K562 (cell line): ENCODE results near the gene TBX10. TPM values are rescaled to one million over a fixed set of nuclear protein-coding genes. Genes with fewer than 3 reads are reported as not detected.

Experiments used
- CBFB ChIP-seq: sonication (generic); formaldehyde crosslinking; IDR thresholded peaks from 2 replicates; pipeline ENCODE4 v1.4.0; 2020; ENCODE audit warnings: mild to moderate bottlenecking, missing genetic modification reagents
- ETV6 ChIP-seq, 3 experiments: fragments of 150-350 bp in 1 of 3; sonication (generic) in 1 of 3; formaldehyde crosslinking in 1 of 3; IDR thresholded peaks; 2 replicates each; pipeline versions ENCODE4 v1.6.1 to v1.8.0; 2014 to 2022; ENCODE audit warnings: borderline replicate concordance in 2 of 3, low read depth in 2 of 3, antibody characterized with exemption in 1 of 3, low read length in 1 of 3, mild to moderate bottlenecking in 1 of 3, missing genetic modification reagents in 1 of 3
- MAX ChIP-seq: sonication (generic); formaldehyde crosslinking; IDR thresholded peaks from 2 replicates; pipeline ENCODE4 v1.9.0; 2022; ENCODE audit warnings: mild to moderate bottlenecking, missing genetic modification reagents
- PBX2 ChIP-seq, 2 experiments: IDR thresholded peaks in 1 of 2; conservative IDR thresholded peaks in 1 of 2; 2 replicates each; pipeline ENCODE4 v1.6.1; 2016; ENCODE audit warnings: low read depth in 2 of 2, mild to moderate bottlenecking in 1 of 2, missing compliant biosample characterization in 1 of 2, missing genetic modification characterization in 1 of 2, moderate library complexity in 1 of 2
- PRMT5 ChIP-seq: sonication (generic); formaldehyde crosslinking; IDR thresholded peaks from 2 replicates; pipeline ENCODE4 v1.5.0; 2020; ENCODE audit warnings: missing genetic modification reagents
- PYGO2 ChIP-seq: fragments of 450-650 bp; IDR thresholded peaks from 2 replicates; pipeline ENCODE4 v1.6.1; 2016; ENCODE audit warnings: mild to moderate bottlenecking, missing genetic modification characterization, moderate library complexity, missing compliant biosample characterization
- TRIM24 ChIP-seq, 2 experiments: fragments of 450-650 bp; IDR thresholded peaks; 2 replicates each; pipeline ENCODE4 v1.6.1; 2016
- ZNF407 ChIP-seq: fragments of 450-650 bp; IDR thresholded peaks from 2 replicates; pipeline ENCODE4 v1.6.1; 2016; ENCODE audit warnings: low read depth
- polyA plus RNA-seq, 8 experiments: library from polyadenylated mRNA; depleted of rRNA in 4 of 8; stranded (reverse) in 5 of 8; unstranded in 3 of 8; fragments of >200 nt; fragmentation: Nextera tagmentation in 2 of 8; fragmentation: Illumina TruSeq in 1 of 8; extraction: Ambion mirVana in 2 of 8; extraction: Trizol in 1 of 8; gene quantifications; 2 replicates each; pipeline versions ENCODE4 v1.2.1 to v1.2.3, GENCODE V29; 2011 to 2014; ENCODE audit warnings: inconsistent platforms in 1 of 8, missing spikeins in 1 of 8
- total RNA-seq, 7 experiments: library from RNA; depleted of rRNA in 6 of 7; stranded (reverse); fragments of >200 nt in 6 of 7; fragmentation: Illumina TruSeq in 2 of 7; extraction: Trizol in 2 of 7; gene quantifications; 2 replicates each; pipeline versions ENCODE4 v1.2.1 to v1.2.3, GENCODE V29; 2011 to 2021; ENCODE audit warnings: low replicate concordance in 1 of 7
- TF ChIP-seq, protein P1 (sequence below): sonication (generic); formaldehyde crosslinking; IDR thresholded peaks from 2 replicates; pipeline ENCODE4 v1.4.0; 2020; ENCODE audit warnings: mild to moderate bottlenecking, missing genetic modification reagents
- TF ChIP-seq, protein P2 (sequence below): fragments of 250-450 bp; sonication (Bioruptor Pico); IDR thresholded peaks from 2 replicates; pipeline ENCODE4 v1.5.0; 2021

Gene TBX10
- total and polyA plus RNA-seq, 9 of the 15 experiments (the other 6 are each of a cell fraction or from before 2014, with no cell fraction given), result not detected

- TF ChIP-seq PRMT5 (peak; percentile 62; the same call in 1 of the 2 replicates), TRIM24 (IDR thresholded peaks at IDR 0.05) (0 out of 4 replicates have a peak, but pooled peaks of 1 of the 2 experiments have one; percentile 26), ZNF407 (no peak), MAX (CRISPR knock-in tag) (peak; percentile 98), ETV6 (IDR thresholded peaks at IDR 0.05; ENCODE audit: borderline replicate concordance in 1 of 2, low read depth in 2 of 2, low read length in 1 of 2) (no peak), ETV6 (CRISPR knock-in tag; IDR thresholded peaks at IDR 0.05; ENCODE audit: borderline replicate concordance) (peak; percentile 92; the same call in 1 of the 2 replicates), PYGO2 (tag) (no peak), CBFB (CRISPR knock-in tag) (peak; percentile 80; the same call in 1 of the 2 replicates), PBX2 (CRISPR knock-in tag; IDR thresholded peaks at IDR 0.05; ENCODE audit: low read depth) (no peak), PBX2 (tag; conservative IDR thresholded peaks at IDR 0.05; ENCODE audit: low read depth) (no peak)
- TF ChIP-seq, protein P1, sequence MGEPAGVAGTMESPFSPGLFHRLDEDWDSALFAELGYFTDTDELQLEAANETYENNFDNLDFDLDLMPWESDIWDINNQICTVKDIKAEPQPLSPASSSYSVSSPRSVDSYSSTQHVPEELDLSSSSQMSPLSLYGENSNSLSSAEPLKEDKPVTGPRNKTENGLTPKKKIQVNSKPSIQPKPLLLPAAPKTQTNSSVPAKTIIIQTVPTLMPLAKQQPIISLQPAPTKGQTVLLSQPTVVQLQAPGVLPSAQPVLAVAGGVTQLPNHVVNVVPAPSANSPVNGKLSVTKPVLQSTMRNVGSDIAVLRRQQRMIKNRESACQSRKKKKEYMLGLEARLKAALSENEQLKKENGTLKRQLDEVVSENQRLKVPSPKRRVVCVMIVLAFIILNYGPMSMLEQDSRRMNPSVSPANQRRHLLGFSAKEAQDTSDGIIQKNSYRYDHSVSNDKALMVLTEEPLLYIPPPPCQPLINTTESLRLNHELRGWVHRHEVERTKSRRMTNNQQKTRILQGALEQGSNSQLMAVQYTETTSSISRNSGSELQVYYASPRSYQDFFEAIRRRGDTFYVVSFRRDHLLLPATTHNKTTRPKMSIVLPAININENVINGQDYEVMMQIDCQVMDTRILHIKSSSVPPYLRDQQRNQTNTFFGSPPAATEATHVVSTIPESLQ (CRISPR knock-in tag), result peak; percentile 90; the same call in 1 of the 2 replicates
- TF ChIP-seq, protein P2, sequence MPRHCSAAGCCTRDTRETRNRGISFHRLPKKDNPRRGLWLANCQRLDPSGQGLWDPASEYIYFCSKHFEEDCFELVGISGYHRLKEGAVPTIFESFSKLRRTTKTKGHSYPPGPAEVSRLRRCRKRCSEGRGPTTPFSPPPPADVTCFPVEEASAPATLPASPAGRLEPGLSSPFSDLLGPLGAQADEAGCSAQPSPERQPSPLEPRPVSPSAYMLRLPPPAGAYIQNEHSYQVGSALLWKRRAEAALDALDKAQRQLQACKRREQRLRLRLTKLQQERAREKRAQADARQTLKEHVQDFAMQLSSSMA (CRISPR knock-in tag), result peak; percentile 72; the same call in 1 of the 2 replicates
Observed at GRCh38 chr11:67629386-67630227, 10.0 kb downstream of the TBX10 start, which contains the start of gene NUDT8 (continued).
